ENCODE data around the gene GGCX. TPM values are rescaled to one million over a fixed set of nuclear protein-coding genes. Genes with fewer than 3 reads are reported as not detected.
"Not testable (repeated sequence)": the region's sequence is repeated elsewhere in the genome, so short reads cannot be mapped to it uniquely, and the experiment has no call there.

Gene GGCX
- total RNA-seq, 1 donor from 2014 or later = 27.0 TPM

- Mint-ChIP-seq H3K27me3 (ENCODE audit: low read depth) (no peaks in the 10 kb centered on the region), H3K36me3 (ENCODE audit: low read depth) (peaks cover 33% of the 10 kb centered on the region), H3K27ac (peak overlapping the region; percentile 80), H3K4me1 (ENCODE audit: low read depth) (peaks cover 22% of the 10 kb centered on the region), H3K4me3 (ENCODE audit: low read depth) (peak overlapping the region; percentile 89), H3K9me3 (no peaks in the 10 kb centered on the region)
- DNase-seq (ENCODE audit: low spot score) = no peak
- intact Hi-C loops (cut with micrococcal nuclease) = loop anchor here (2.0 kb wide), 1 partner anchor 18 kb away; the partner anchor contains the start of gene GGCX
These were observed 17.2 kb upstream of the GGCX start for GRCh38 chr2:85578243-85579180.

DNA sequence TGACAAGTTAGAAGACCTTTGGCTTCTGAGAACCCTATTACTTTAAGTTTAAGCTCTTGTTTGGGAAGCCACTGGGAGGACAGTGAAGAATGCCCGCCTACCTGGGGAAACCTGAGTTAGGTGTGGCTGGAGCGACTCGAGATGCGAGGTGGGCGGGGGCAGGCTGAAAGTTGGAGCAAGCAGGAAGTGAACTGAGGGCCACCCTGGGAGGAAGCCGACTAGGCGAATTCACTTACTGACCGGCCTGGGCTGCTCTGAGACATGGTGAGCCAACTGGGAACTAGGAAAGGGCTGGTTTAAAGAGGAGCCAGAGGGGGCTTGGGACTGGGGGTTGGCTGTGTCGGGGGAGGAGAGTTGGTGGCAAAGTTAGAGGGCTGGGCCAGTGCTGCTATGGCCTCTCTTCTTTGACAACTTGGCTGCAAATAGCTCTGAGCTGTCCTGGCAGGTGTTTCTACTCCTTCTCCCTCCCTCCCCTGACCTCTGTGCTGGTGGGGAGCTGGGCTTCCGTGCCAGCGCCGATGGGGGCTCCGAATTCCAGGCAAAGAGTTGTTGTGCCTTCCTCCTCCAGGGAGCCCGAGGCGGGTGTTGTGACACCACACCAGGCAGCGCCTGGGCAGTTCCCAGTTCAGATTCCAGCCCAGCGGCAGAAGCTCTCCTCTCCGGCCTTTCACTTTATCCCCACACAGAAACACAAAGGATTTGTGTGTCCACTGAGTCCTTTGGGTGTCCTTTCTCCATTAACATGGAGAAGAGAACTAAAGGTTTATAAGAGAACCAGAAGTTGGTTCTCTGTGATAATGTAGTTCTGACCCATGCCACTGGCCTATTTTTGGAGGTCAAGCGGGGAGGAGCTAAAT, 16.3 kb upstream of the GGCX start, which contains the start of gene VAMP8:
Gene VAMP8 (plus strand): TSS at position 201 of the 857 bp plus-strand sequence. CDS start 61 bp downstream, at position 262.
- DNase-seq (ENCODE audit: low spot score) = peak; percentile 45
- H3K27me3 Mint-ChIP-seq (ENCODE audit: low read depth) = peaks cover 2% of the 10 kb centered on the region
- H3K4me3 Mint-ChIP-seq (ENCODE audit: low read depth) = peak within 1 kb of the TSS; percentile 89
- peak within 1 kb of the TSS; percentile 80 for H3K27ac Mint-ChIP-seq
- H3K36me3 Mint-ChIP-seq (ENCODE audit: low read depth) = peaks cover 25% of the 10 kb centered on the region
- H3K4me1 Mint-ChIP-seq (ENCODE audit: low read depth) = peaks cover 18% of the 10 kb centered on the region
- intact Hi-C loops (cut with micrococcal nuclease) = loop anchor here (1.0 to 2.0 kb wide), 2 partner anchors 17 to 18 kb away; partner anchors contain the start of genes GGCX and RNF181
- no peaks in the 10 kb centered on the region for H3K9me3 Mint-ChIP-seq

DNA sequence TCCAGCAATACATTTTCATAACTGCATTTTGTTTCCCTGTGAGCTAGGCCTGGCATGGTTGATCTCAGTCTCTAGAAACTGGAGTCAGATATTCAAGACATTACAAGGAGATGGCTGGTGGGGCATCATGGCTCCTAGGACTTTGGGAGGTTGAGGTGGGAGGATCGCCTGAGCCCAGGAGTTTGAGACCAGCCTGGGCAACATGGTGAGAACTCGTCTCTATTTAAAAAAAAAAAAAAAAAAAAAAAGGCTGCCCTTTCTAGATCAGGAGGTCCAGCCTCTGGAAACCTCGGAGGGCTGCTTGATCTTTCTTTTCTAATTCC, 15.7 kb upstream of the GGCX start:
- intact Hi-C loops (cut with micrococcal nuclease) = loop anchor here (1.0 kb wide), 1 partner anchor 18 kb away; the partner anchor contains the start of gene RNF181

DNA sequence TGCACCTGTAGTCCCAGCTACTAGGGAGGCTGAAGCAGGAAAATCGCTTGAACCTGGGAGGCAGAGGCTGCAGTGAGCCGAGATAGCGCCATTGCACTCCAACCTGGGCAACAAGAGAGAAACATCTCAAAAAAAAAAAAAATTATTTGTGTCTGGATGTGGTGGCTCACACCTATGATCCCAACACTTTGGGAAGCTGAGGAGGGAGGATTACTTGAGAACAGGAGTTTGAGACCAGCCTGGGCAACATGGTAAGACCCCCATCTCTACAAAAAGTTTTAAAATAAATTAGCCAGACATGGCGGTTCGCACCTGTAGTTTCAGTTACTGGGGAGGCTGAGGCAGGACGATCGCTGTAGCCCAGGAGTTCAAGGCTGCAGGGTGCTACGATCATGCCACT, 14.4 kb upstream of the GGCX start:
- Mint-ChIP-seq H3K9me3 (no peaks in the 10 kb centered on the region), H3K4me1 (ENCODE audit: low read depth) (peaks cover 18% of the 10 kb centered on the region), H3K27me3 (ENCODE audit: low read depth) (peaks cover 14% of the 10 kb centered on the region), H3K36me3 (ENCODE audit: low read depth) (peaks cover 12% of the 10 kb centered on the region), H3K27ac (no peak overlapping the region), H3K4me3 (ENCODE audit: low read depth) (no peak overlapping the region)
- no peak for DNase-seq (ENCODE audit: low spot score)
- intact Hi-C loops (cut with micrococcal nuclease) = no loop called here

More for the DNA sequence above, 15.7 kb upstream of the GGCX start:
- H3K4me3 Mint-ChIP-seq (ENCODE audit: low read depth) = peak overlapping the region; percentile 89
- H3K27me3 Mint-ChIP-seq (ENCODE audit: low read depth) = peaks cover 5% of the 10 kb centered on the region
- no peak for DNase-seq (ENCODE audit: low spot score)
- H3K36me3 Mint-ChIP-seq (ENCODE audit: low read depth) = peaks cover 20% of the 10 kb centered on the region
- no peaks in the 10 kb centered on the region for H3K9me3 Mint-ChIP-seq
- H3K27ac Mint-ChIP-seq = peak overlapping the region; percentile 80
- peaks cover 18% of the 10 kb centered on the region for H3K4me1 Mint-ChIP-seq (ENCODE audit: low read depth)

DNA sequence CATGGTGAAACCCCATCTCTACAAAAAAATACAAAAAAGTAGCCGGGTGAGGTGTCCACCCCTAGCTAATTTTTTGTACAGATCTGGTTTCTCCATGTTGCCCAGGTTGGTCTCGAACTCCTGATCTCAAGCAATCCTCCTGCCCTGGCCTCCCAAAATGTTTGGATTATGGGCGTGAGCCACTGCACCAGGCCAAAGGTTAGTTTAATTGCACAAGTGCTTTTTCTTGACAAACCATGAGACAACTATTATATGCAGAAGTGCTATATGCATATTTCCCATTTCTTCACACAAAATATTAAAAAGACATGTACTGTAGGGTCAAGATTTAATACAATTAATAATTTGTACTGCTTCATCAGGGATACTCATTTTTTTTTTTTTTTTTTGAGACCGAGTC, 5.0 kb upstream of the GGCX start:
- peaks cover 16% of the 10 kb centered on the region for H3K27me3 Mint-ChIP-seq (ENCODE audit: low read depth)
- no peak overlapping the region for H3K4me3 Mint-ChIP-seq (ENCODE audit: low read depth)
- peaks cover 10% of the 10 kb centered on the region for H3K4me1 Mint-ChIP-seq (ENCODE audit: low read depth)
- no peak for DNase-seq (ENCODE audit: low spot score)
- H3K27ac Mint-ChIP-seq = no peak overlapping the region
- H3K36me3 Mint-ChIP-seq (ENCODE audit: low read depth) = no peaks in the 10 kb centered on the region
- no peaks in the 10 kb centered on the region for H3K9me3 Mint-ChIP-seq
- intact Hi-C loops (cut with micrococcal nuclease) = no loop called here

GRCh38 chr2:85564144-85564563, 2.9 kb upstream of the GGCX start:
- Mint-ChIP-seq H3K4me1 (ENCODE audit: low read depth) (peaks cover 21% of the 10 kb centered on the region), H3K36me3 (ENCODE audit: low read depth) (no peaks in the 10 kb centered on the region), H3K27ac (no peak overlapping the region), H3K27me3 (ENCODE audit: low read depth) (peaks cover 2% of the 10 kb centered on the region), H3K4me3 (ENCODE audit: low read depth) (no peak overlapping the region), H3K9me3 (no peaks in the 10 kb centered on the region)
- intact Hi-C loops (cut with micrococcal nuclease) = no loop called here
- no peak for DNase-seq (ENCODE audit: low spot score)

DNA sequence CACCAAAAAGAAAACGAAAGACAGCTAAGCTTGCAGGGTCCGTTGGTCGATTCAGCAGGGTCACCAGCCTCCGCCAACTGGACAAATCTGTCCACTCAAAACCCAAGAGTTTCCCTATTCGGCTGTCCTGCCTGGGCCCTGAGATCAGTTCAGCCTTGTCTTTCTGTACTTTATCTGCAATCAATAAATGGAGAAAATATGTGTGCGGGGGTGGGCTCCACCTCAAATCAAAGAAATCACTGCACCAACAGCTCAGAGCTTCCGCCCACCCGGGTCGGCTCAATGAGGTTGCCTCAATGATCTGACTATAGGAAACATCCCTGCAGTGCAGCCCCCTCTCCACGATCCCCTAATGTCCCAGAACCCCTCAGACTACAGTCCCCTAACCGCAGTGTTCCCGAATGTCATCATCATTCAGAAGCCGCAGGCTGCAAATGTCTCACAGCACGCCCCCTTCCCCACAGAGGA, 447 bp downstream of the GGCX start:
- no peaks in the 10 kb centered on the region for H3K27me3 Mint-ChIP-seq (ENCODE audit: low read depth)
- DNase-seq (ENCODE audit: low spot score) = no peak
- H3K4me3 Mint-ChIP-seq (ENCODE audit: low read depth) = peak overlapping the region; percentile 98
- peaks cover 19% of the 10 kb centered on the region for H3K36me3 Mint-ChIP-seq (ENCODE audit: low read depth)
- H3K4me1 Mint-ChIP-seq (ENCODE audit: low read depth) = peaks cover 25% of the 10 kb centered on the region
- intact Hi-C loops (cut with micrococcal nuclease) = loop anchor here (1.0 to 2.0 kb wide), 6 partner anchors 18 to 207 kb away; partner anchors contain the start of genes ELMOD3, MAT2A, RETSAT and RNF181
- no peaks in the 10 kb centered on the region for H3K9me3 Mint-ChIP-seq
- peak overlapping the region; percentile 70 for H3K27ac Mint-ChIP-seq

GRCh38 chr2:85560403-85560726, 928 bp downstream of the GGCX start:
- peaks cover 26% of the 10 kb centered on the region for H3K4me1 Mint-ChIP-seq (ENCODE audit: low read depth)
- peak overlapping the region; percentile 70 for H3K27ac Mint-ChIP-seq
- not testable (repeated sequence) for DNase-seq (ENCODE audit: low spot score); H3K9me3 Mint-ChIP-seq; H3K27me3 Mint-ChIP-seq (ENCODE audit: low read depth)
- intact Hi-C loops (cut with micrococcal nuclease) = loop anchor here (2.0 kb wide), 4 partner anchors 18 to 140 kb away; partner anchors contain the start of genes MAT2A and TMEM150A
- peaks cover 23% of the 10 kb centered on the region for H3K36me3 Mint-ChIP-seq (ENCODE audit: low read depth)
- H3K4me3 Mint-ChIP-seq (ENCODE audit: low read depth) = peak overlapping the region; percentile 98

DNA sequence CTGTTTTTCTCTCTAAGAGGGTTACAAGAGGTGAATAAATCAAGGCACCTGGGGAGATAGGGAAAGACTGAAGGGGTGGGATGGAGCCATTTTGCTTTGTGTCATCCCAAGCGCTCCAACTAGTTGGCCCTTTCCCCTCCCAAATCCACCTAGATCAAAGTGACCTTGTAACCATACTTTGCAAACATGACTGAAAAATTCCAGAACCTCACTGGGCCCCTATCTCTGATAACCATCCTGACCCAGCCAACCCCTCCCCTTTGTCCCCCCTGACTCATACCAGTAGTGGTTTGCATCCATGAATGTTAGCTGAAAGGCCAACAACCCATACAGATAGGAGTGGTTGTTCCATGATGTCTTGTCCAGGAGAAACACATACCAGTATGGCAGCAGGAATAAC, 3.1 kb downstream of the GGCX start:
- Mint-ChIP-seq H3K27me3 (ENCODE audit: low read depth) (no peaks in the 10 kb centered on the region), H3K4me3 (ENCODE audit: low read depth) (no peak overlapping the region), H3K36me3 (ENCODE audit: low read depth) (peaks cover 41% of the 10 kb centered on the region), H3K4me1 (ENCODE audit: low read depth) (peaks cover 22% of the 10 kb centered on the region), H3K27ac (peak overlapping the region; percentile 6), H3K9me3 (no peaks in the 10 kb centered on the region)
- intact Hi-C loops (cut with micrococcal nuclease) = no loop called here
- no peak for DNase-seq (ENCODE audit: low spot score)

GRCh38 chr2:85557130-85557529, 4.2 kb downstream of the GGCX start:
- intact Hi-C loops (cut with micrococcal nuclease) = no loop called here
- H3K27ac Mint-ChIP-seq = no peak overlapping the region
- peaks cover 51% of the 10 kb centered on the region for H3K36me3 Mint-ChIP-seq (ENCODE audit: low read depth)
- DNase-seq (ENCODE audit: low spot score) = no peak
- no peaks in the 10 kb centered on the region for H3K9me3 Mint-ChIP-seq
- H3K27me3 Mint-ChIP-seq (ENCODE audit: low read depth) = no peaks in the 10 kb centered on the region
- H3K4me1 Mint-ChIP-seq (ENCODE audit: low read depth) = peaks cover 19% of the 10 kb centered on the region
- no peak overlapping the region for H3K4me3 Mint-ChIP-seq (ENCODE audit: low read depth)

- Mint-ChIP-seq H3K36me3 (ENCODE audit: low read depth) (peaks cover 70% of the 10 kb centered on the region), H3K4me1 (ENCODE audit: low read depth) (peaks cover 13% of the 10 kb centered on the region), H3K27me3 (ENCODE audit: low read depth) (no peaks in the 10 kb centered on the region), H3K9me3 (no peaks in the 10 kb centered on the region), H3K4me3 (ENCODE audit: low read depth) (no peak overlapping the region), H3K27ac (no peak overlapping the region)
- no peak for DNase-seq (ENCODE audit: low spot score)
- intact Hi-C loops (cut with micrococcal nuclease) = no loop called here
These were observed 6.2 kb downstream of the GGCX start for GRCh38 chr2:85554980-85555612.

DNA sequence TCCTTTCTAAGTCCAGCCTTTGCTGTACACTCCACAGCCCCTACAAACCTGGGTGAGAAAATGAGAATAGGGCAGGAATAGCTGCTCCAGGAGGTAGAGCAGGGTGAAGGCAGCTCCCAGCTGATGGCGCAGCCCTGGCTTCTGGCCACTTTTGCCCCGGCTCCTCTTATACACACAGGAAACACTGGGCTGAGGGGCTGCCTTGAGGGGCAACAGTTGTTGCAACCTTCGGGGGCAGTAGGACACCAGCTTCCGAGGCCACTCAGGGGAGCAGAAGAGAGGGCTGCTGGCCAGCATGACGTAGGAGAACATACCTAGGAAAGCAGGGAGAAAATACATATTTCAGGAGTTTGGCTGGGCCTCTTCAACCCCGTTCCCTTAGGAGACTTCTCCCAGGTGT, 8.1 kb downstream of the GGCX start:
- H3K36me3 Mint-ChIP-seq (ENCODE audit: low read depth) = peaks cover 77% of the 10 kb centered on the region
- no peak overlapping the region for H3K27ac Mint-ChIP-seq
- no peak overlapping the region for H3K4me3 Mint-ChIP-seq (ENCODE audit: low read depth)
- H3K4me1 Mint-ChIP-seq (ENCODE audit: low read depth) = peaks cover 4% of the 10 kb centered on the region
- H3K27me3 Mint-ChIP-seq (ENCODE audit: low read depth) = no peaks in the 10 kb centered on the region
- intact Hi-C loops (cut with micrococcal nuclease) = no loop called here
- no peaks in the 10 kb centered on the region for H3K9me3 Mint-ChIP-seq
- DNase-seq (ENCODE audit: low spot score) = no peak
